LNCaP clone FGC (cell line): ENCODE measurements around the gene CPNE4.

ENCODE experiments used
- DNase-seq: peaks from one replicate; pipeline ENCODE4 v3.0.0-alpha.2; 2011; ENCODE audit warnings: low read depth
- H3K4me3 ChIP-seq: 2 replicates; pipeline ENCODE4 v1.5.1; 2011; ENCODE audit warnings: mild to moderate bottlenecking, low read depth, low read length, control low read depth
- CTCF ChIP-seq: IDR thresholded peaks from 2 replicates; pipeline ENCODE4 v1.5.1; 2012; ENCODE audit warnings: mild to moderate bottlenecking; ENCODE audit not compliant: control insufficient read depth, insufficient read depth; ENCODE audit errors: extremely low read depth

Gene CPNE4

GRCh38 chr3:131541288-131541687 is 493.5 kb downstream of the CPNE4 start:
- H3K4me3 ChIP-seq, result no peak overlapping the region
- TF ChIP-seq CTCF, result no peak
- DNase-seq, result no peak

GRCh38 chr3:131540821-131541220 is 494.0 kb downstream of the CPNE4 start:
- no peak for DNase-seq
- TF ChIP-seq CTCF, result no peak
- H3K4me3 ChIP-seq, result no peak overlapping the region

GRCh38 chr3:131540143-131540542 is 494.7 kb downstream of the CPNE4 start:
- DNase-seq, result no peak
- TF ChIP-seq CTCF, result no peak
- no peak overlapping the region for H3K4me3 ChIP-seq

GRCh38 chr3:131538968-131539367 is 495.8 kb downstream of the CPNE4 start:
- DNase-seq, result no peak
- no peak for TF ChIP-seq CTCF
- H3K4me3 ChIP-seq, result no peak overlapping the region

- no peak for DNase-seq
- TF ChIP-seq CTCF, result no peak
- no peak overlapping the region for H3K4me3 ChIP-seq
Measured at GRCh38 chr3:131537531-131537930, 497.3 kb downstream of the CPNE4 start.

- TF ChIP-seq CTCF, result no peak
- no peak for DNase-seq
- H3K4me3 ChIP-seq, result no peak overlapping the region
Measured at GRCh38 chr3:131535596-131535995, 499.2 kb downstream of the CPNE4 start.

GRCh38 chr3:131535131-131535530 is 499.7 kb downstream of the CPNE4 start:
- no peak for TF ChIP-seq CTCF
- DNase-seq, result no peak
- no peak overlapping the region for H3K4me3 ChIP-seq
